ENCODE data around the gene MCHR2.

The MCHR2 gene

DNA sequence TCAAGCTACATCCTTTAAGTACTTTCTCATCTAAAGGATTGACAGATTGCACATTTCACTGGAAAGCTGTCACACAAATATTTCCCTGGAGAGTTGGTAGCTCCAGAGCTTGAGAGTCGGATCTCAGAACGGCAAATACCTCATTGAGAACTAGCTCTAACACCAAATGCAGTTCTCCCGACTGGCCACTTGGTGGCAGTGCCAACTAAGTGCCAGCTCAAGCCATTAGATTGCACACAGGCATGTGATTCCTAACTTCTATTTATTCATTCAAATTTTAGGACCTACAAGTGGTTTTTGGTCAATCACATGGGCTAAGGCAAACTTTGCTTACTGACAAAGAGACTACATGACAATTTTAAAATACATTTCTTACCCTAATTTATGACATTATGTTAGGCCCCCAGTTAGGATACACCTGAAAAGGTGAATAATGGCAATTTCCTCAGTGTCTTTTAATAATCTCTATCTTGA is 7.9 kb upstream of the MCHR2 start (continued):
- no peak for TF ChIP-seq ZNF266 (tag by site-specific recombination; IDR thresholded peaks at IDR 0.05; ENCODE audit: low read depth)
- no peak for TF ChIP-seq ZNF184 (tag by site-specific recombination; IDR thresholded peaks at IDR 0.05)
- TF ChIP-seq, protein P1, sequence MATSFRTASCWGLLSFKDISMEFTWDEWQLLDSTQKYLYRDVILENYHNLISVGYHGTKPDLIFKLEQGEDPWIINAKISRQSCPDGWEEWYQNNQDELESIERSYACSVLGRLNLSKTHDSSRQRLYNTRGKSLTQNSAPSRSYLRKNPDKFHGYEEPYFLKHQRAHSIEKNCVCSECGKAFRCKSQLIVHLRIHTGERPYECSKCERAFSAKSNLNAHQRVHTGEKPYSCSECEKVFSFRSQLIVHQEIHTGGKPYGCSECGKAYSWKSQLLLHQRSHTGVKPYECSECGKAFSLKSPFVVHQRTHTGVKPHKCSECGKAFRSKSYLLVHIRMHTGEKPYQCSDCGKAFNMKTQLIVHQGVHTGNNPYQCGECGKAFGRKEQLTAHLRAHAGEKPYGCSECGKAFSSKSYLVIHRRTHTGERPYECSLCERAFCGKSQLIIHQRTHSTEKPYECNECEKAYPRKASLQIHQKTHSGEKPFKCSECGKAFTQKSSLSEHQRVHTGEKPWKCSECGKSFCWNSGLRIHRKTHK (tag by site-specific recombination; IDR thresholded peaks at IDR 0.05): no peak
- TF ChIP-seq ZNF391 (tag by site-specific recombination; IDR thresholded peaks at IDR 0.05; ENCODE audit: borderline replicate concordance, low read depth): no peak
- TF ChIP-seq ZNF701 (tag by site-specific recombination; IDR thresholded peaks at IDR 0.05): no peak
- TF ChIP-seq ZNF416 (tag by site-specific recombination; IDR thresholded peaks at IDR 0.05): no peak

DNA sequence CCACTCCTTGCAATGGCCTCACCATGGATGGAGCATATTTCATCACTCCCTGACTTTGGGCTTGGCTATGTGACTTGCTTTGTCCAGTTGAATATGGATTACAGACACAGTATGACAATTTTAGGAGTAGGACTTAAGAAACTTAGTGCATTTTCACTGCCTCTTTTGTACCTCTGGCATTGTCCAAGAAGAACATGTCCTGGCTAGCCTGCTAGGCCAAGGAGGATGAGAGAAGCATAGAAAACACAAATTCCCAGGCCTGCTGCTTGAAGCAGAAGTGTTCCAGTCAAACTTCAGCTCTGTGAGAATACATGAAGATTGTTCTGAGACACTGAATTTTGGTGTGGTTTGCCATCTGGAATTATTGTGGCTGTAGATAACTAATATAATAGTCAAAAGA is 3.1 kb upstream of the MCHR2 start:
- H3K27ac ChIP-seq (ENCODE audit: extremely low read depth, low read depth, low read length): no peak overlapping the region
- ChIA-PET CTCF (interaction anchor here (0.8 to 1.6 kb wide), 3 partner anchors 80 to 129 kb away, joined by 3 to 6 read pairs (median 4); no protein-coding TSS in a partner anchor), POLR2A (no interaction called here)
- H3K36me3 ChIP-seq (ENCODE audit: control insufficient read depth in 2 of 2, insufficient read depth in 1 of 2, low read length in 2 of 2): no peaks in the 10 kb centered on the region
- TF ChIP-seq ZNF350 (tag by site-specific recombination; IDR thresholded peaks at IDR 0.05) (no peak), ZNF677 (tag by site-specific recombination; IDR thresholded peaks at IDR 0.05) (no peak), ZNF138 (tag by site-specific recombination; IDR thresholded peaks at IDR 0.05; ENCODE audit: borderline replicate concordance) (no peak), MYNN (tag by site-specific recombination; IDR thresholded peaks at IDR 0.05; ENCODE audit: borderline replicate concordance) (no peak), ZXDB (tag by site-specific recombination; IDR thresholded peaks at IDR 0.05) (no peak), ZNF169 (tag by site-specific recombination; IDR thresholded peaks at IDR 0.05) (no peak), GLIS1 (tag by site-specific recombination; IDR thresholded peaks at IDR 0.05) (no peak), ZNF416 (tag by site-specific recombination; IDR thresholded peaks at IDR 0.05) (no peak), YY2 (tag by site-specific recombination; IDR thresholded peaks at IDR 0.05) (no peak), ZNF16 (tag by site-specific recombination; IDR thresholded peaks at IDR 0.05; ENCODE audit: low read depth) (no peak), ZNF24 (tag by site-specific recombination; IDR thresholded peaks at IDR 0.05) (no peak), ZNF155 (tag by site-specific recombination; IDR thresholded peaks at IDR 0.05) (no peak), KLF10 (tag by site-specific recombination; IDR thresholded peaks at IDR 0.05) (no peak), ZNF768 (tag by site-specific recombination; IDR thresholded peaks at IDR 0.05) (no peak), EGR2 (tag by site-specific recombination; IDR thresholded peaks at IDR 0.05; ENCODE audit: low read depth) (no peak), BCL11B (tag by site-specific recombination; IDR thresholded peaks at IDR 0.05; ENCODE audit: low read depth) (no peak)
- TF ChIP-seq, protein P2, sequence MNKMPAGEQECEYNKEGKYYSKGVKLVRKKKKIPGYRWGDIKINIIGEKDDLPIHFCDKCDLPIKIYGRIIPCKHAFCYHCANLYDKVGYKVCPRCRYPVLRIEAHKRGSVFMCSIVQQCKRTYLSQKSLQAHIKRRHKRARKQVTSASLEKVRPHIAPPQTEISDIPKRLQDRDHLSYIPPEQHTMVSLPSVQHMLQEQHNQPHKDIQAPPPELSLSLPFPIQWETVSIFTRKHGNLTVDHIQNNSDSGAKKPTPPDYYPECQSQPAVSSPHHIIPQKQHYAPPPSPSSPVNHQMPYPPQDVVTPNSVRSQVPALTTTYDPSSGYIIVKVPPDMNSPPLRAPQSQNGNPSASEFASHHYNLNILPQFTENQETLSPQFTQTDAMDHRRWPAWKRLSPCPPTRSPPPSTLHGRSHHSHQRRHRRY (tag by site-specific recombination; IDR thresholded peaks at IDR 0.05): no peak
- TF ChIP-seq, protein P3, sequence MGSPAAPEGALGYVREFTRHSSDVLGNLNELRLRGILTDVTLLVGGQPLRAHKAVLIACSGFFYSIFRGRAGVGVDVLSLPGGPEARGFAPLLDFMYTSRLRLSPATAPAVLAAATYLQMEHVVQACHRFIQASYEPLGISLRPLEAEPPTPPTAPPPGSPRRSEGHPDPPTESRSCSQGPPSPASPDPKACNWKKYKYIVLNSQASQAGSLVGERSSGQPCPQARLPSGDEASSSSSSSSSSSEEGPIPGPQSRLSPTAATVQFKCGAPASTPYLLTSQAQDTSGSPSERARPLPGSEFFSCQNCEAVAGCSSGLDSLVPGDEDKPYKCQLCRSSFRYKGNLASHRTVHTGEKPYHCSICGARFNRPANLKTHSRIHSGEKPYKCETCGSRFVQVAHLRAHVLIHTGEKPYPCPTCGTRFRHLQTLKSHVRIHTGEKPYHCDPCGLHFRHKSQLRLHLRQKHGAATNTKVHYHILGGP (tag by site-specific recombination; IDR thresholded peaks at IDR 0.05): no peak
- no peaks in the 10 kb centered on the region for H3K9me3 ChIP-seq (ENCODE audit: control insufficient read depth, insufficient read depth, low read depth, low read length)
- H3K4me1 ChIP-seq (ENCODE audit: control insufficient read depth, insufficient read depth, low read length): no peaks in the 10 kb centered on the region
- no peak overlapping the region for H3K4me3 ChIP-seq (ENCODE audit: low read depth, low read length)
